DND-41 (cell line): Measurements from ENCODE around the gene NRXN3.

ENCODE experiments used
- ATAC-seq: fragments of 200-7000 bp; cut with Tn5 transposase; 3 replicates; pipeline ENCODE4 v1.9.1; 2021; ENCODE audit warnings: low read depth; ENCODE audit not compliant: insufficient read depth
- DNase-seq: peaks from one replicate; pipeline ENCODE4 v3.0.0-alpha.2; 2020
- H2AFZ ChIP-seq: 2 replicates; pipeline ENCODE4 v1.6.0; 2012; ENCODE audit warnings: low read depth, low read length
- H3K27ac ChIP-seq: 2 replicates; pipeline ENCODE4 v1.5.1; 2012; ENCODE audit warnings: low read length, inconsistent platforms
- H3K27me3 ChIP-seq: fragments of 200-600 bp; sonication (generic); 2 replicates; pipeline ENCODE4 v1.6.0; 2012; ENCODE audit warnings: low read length, mild to moderate bottlenecking, inconsistent platforms; ENCODE audit not compliant: insufficient read depth, poor library complexity
- H3K36me3 ChIP-seq: 2 replicates; pipeline ENCODE4 v1.5.1; 2012; ENCODE audit warnings: low read length, inconsistent platforms; ENCODE audit not compliant: insufficient read depth
- H3K4me1 ChIP-seq: 2 replicates; pipeline ENCODE4 v1.5.1; 2012; ENCODE audit warnings: mild to moderate bottlenecking, low read length; ENCODE audit not compliant: insufficient read depth
- H3K4me2 ChIP-seq: 2 replicates; pipeline ENCODE4 v1.6.0; 2012; ENCODE audit warnings: mild to moderate bottlenecking, moderate library complexity, low read length, inconsistent platforms; ENCODE audit not compliant: insufficient read depth
- H3K4me3 ChIP-seq, 2 experiments: fragments of 200-600 bp in 1 of 2; shearing (Covaris generic) in 1 of 2; 2 replicates each; pipeline ENCODE4 v1.5.1; 2012 to 2016; ENCODE audit warnings: inconsistent platforms in 2 of 2, low read length in 2 of 2, mild to moderate bottlenecking in 2 of 2, low read depth in 1 of 2, moderate library complexity in 1 of 2
- H3K79me2 ChIP-seq: 2 replicates; pipeline ENCODE4 v1.6.0; 2012; ENCODE audit warnings: low read length, inconsistent platforms; ENCODE audit not compliant: insufficient read depth
- H3K9ac ChIP-seq: 2 replicates; pipeline ENCODE4 v1.6.0; 2012; ENCODE audit warnings: low read depth, mild to moderate bottlenecking, inconsistent platforms, low read length, moderate library complexity
- H3K9me3 ChIP-seq: 2 replicates; pipeline ENCODE4 v1.5.1; 2012; ENCODE audit warnings: low read length, moderate library complexity, mild to moderate bottlenecking, inconsistent platforms; ENCODE audit not compliant: insufficient read depth, severe bottlenecking
- H4K20me1 ChIP-seq: 2 replicates; pipeline ENCODE4 v1.6.0; 2012; ENCODE audit warnings: low read length; ENCODE audit not compliant: insufficient read depth
- CTCF ChIP-seq: IDR thresholded peaks from 2 replicates; pipeline ENCODE4 v1.5.1; 2012; ENCODE audit warnings: borderline replicate concordance, low read length, moderate library complexity, mild to moderate bottlenecking; ENCODE audit not compliant: poor library complexity, severe bottlenecking; ENCODE audit errors: extremely low read depth
- EZH2 ChIP-seq: IDR thresholded peaks from 3 replicates; pipeline ENCODE4 v1.6.1; 2012; ENCODE audit warnings: borderline replicate concordance, low read depth, mild to moderate bottlenecking, moderate library complexity, low read length, inconsistent platforms; ENCODE audit not compliant: severe bottlenecking

Gene NRXN3

GRCh38 chr14:78612666-78613065 lies 442.5 kb downstream of the NRXN3 start:
- Histone ChIP-seq H3K9me3 (no peaks in the 10 kb centered on the region), H3K36me3 (no peaks in the 10 kb centered on the region), H3K27ac (no peak overlapping the region), H3K9ac (no peak overlapping the region), H3K4me2 (no peak overlapping the region), H3K4me3 (no peak overlapping the region), H2AFZ (no peak overlapping the region), H4K20me1 (no peaks in the 10 kb centered on the region), H3K4me1 (no peaks in the 10 kb centered on the region), H3K27me3 (no peaks in the 10 kb centered on the region), H3K79me2 (no peaks in the 10 kb centered on the region)
- DNase-seq = no peak
- TF ChIP-seq EZH2 = no peak
- no peak for TF ChIP-seq CTCF
- ATAC-seq = no peak

- Histone ChIP-seq H3K9me3 (no peaks in the 10 kb centered on the region), H3K9ac (no peak overlapping the region), H2AFZ (no peak overlapping the region), H3K27ac (no peak overlapping the region), H4K20me1 (no peaks in the 10 kb centered on the region), H3K36me3 (no peaks in the 10 kb centered on the region), H3K4me2 (no peak overlapping the region), H3K27me3 (no peaks in the 10 kb centered on the region), H3K79me2 (no peaks in the 10 kb centered on the region), H3K4me1 (no peaks in the 10 kb centered on the region), H3K4me3 (no peak overlapping the region)
- TF ChIP-seq CTCF (no peak), EZH2 (no peak)
- DNase-seq = no peak
- no peak for ATAC-seq
Observed at GRCh38 chr14:78614593-78614992, 444.4 kb downstream of the NRXN3 start.

- Histone ChIP-seq H3K36me3 (no peaks in the 10 kb centered on the region), H3K9ac (no peak overlapping the region), H3K9me3 (no peaks in the 10 kb centered on the region), H2AFZ (no peak overlapping the region), H3K4me1 (no peaks in the 10 kb centered on the region), H3K4me2 (no peak overlapping the region), H3K27me3 (no peaks in the 10 kb centered on the region), H3K79me2 (no peaks in the 10 kb centered on the region), H3K27ac (no peak overlapping the region), H3K4me3 (no peak overlapping the region), H4K20me1 (no peaks in the 10 kb centered on the region)
- ATAC-seq (no peak), DNase-seq (no peak)
- TF ChIP-seq EZH2 (no peak), CTCF (no peak)
Observed at GRCh38 chr14:78617735-78618134, 447.6 kb downstream of the NRXN3 start.

- no peaks in the 10 kb centered on the region for H3K79me2 ChIP-seq
- H4K20me1 ChIP-seq = no peaks in the 10 kb centered on the region
- H3K36me3 ChIP-seq = no peaks in the 10 kb centered on the region
- H3K4me1 ChIP-seq = no peaks in the 10 kb centered on the region
- no peak overlapping the region for H3K27ac ChIP-seq
- ATAC-seq (no peak), DNase-seq (no peak)
- no peak overlapping the region for H3K4me2 ChIP-seq
- TF ChIP-seq CTCF (no peak), EZH2 (no peak)
- no peak overlapping the region for H3K9ac ChIP-seq
- H3K4me3 ChIP-seq = no peak overlapping the region
- no peaks in the 10 kb centered on the region for H3K9me3 ChIP-seq
- H2AFZ ChIP-seq = no peak overlapping the region
- no peaks in the 10 kb centered on the region for H3K27me3 ChIP-seq
Observed at GRCh38 chr14:78618368-78618767, 448.2 kb downstream of the NRXN3 start.
